Astrocyte (in vitro differentiated cells and primary cell): ENCODE results near the gene IKZF5. TPM values are rescaled to one million over a fixed set of nuclear protein-coding genes. Genes with fewer than 3 reads are reported as not detected.

ENCODE experiments used
- DNase-seq: peaks from one replicate; pipeline ENCODE4 v3.0.0-alpha.2; 2010; ENCODE audit warnings: low read depth
- FAIRE-seq: peaks from 2 replicates; lab custom pipeline; 2011; peaks lifted over from hg19 to GRCh38; lab: Jason Lieb, UNC
- H2AFZ ChIP-seq: 2 replicates; pipeline ENCODE4 v1.6.0; 2012; ENCODE audit warnings: low read depth, low read length, inconsistent platforms
- H3K27ac ChIP-seq: 2 replicates; pipeline ENCODE4 v1.5.1; 2011; ENCODE audit warnings: low read depth, low read length, inconsistent platforms
- H3K27me3 ChIP-seq: 2 replicates; pipeline ENCODE4 v1.6.0; 2011; ENCODE audit warnings: low read length, inconsistent platforms; ENCODE audit not compliant: insufficient read depth
- H3K36me3 ChIP-seq: 2 replicates; pipeline ENCODE4 v1.5.1; 2011; ENCODE audit warnings: low read length, inconsistent platforms; ENCODE audit not compliant: insufficient read depth
- H3K4me1 ChIP-seq: 2 replicates; pipeline ENCODE4 v1.5.1; 2011; ENCODE audit warnings: low read length, inconsistent platforms; ENCODE audit not compliant: insufficient read depth
- H3K4me2 ChIP-seq: 2 replicates; pipeline ENCODE4 v1.6.0; 2012; ENCODE audit warnings: low read length, inconsistent platforms
- H3K4me3 ChIP-seq: 2 replicates; pipeline ENCODE4 v1.5.1; 2011; ENCODE audit warnings: low read depth, mild to moderate bottlenecking, low read length, inconsistent platforms; ENCODE audit not compliant: insufficient read depth
- H3K79me2 ChIP-seq: 2 replicates; pipeline ENCODE4 v1.6.0; 2012; ENCODE audit warnings: mild to moderate bottlenecking, low read length, inconsistent platforms; ENCODE audit not compliant: insufficient read depth
- H3K9ac ChIP-seq: 2 replicates; pipeline ENCODE4 v1.6.0; 2012; ENCODE audit warnings: mild to moderate bottlenecking, low read length, inconsistent platforms
- H3K9me3 ChIP-seq: 2 replicates; pipeline ENCODE4 v1.5.1; 2012; ENCODE audit warnings: low read depth, mild to moderate bottlenecking, low read length, inconsistent platforms; ENCODE audit not compliant: insufficient read depth
- H4K20me1 ChIP-seq: 2 replicates; pipeline ENCODE4 v1.6.0; 2012; ENCODE audit warnings: low read length, inconsistent platforms; ENCODE audit not compliant: insufficient read depth
- H3K27ac Mint-ChIP-seq: one replicate; pipeline ENCODE4 v1.8.0; 2021; ENCODE audit warnings: mild to moderate bottlenecking, mixed read lengths; ENCODE audit not compliant: unreplicated experiment
- H3K27me3 Mint-ChIP-seq: one replicate; pipeline ENCODE4 v1.8.0; 2021; ENCODE audit warnings: low read depth, mixed read lengths; ENCODE audit not compliant: unreplicated experiment
- H3K36me3 Mint-ChIP-seq: one replicate; pipeline ENCODE4 v1.8.0; 2021; ENCODE audit warnings: low read depth, mixed read lengths; ENCODE audit not compliant: unreplicated experiment
- H3K4me1 Mint-ChIP-seq: one replicate; pipeline ENCODE4 v1.8.0; 2021; ENCODE audit warnings: low read depth, mixed read lengths; ENCODE audit not compliant: unreplicated experiment
- H3K4me3 Mint-ChIP-seq: one replicate; pipeline ENCODE4 v1.8.0; 2021; ENCODE audit warnings: mild to moderate bottlenecking, moderate library complexity, mixed read lengths; ENCODE audit not compliant: unreplicated experiment
- H3K9me3 Mint-ChIP-seq: one replicate; pipeline ENCODE4 v1.8.0; 2021; ENCODE audit warnings: mild to moderate bottlenecking, mixed read lengths; ENCODE audit not compliant: unreplicated experiment
- EZH2 ChIP-seq: IDR thresholded peaks from 2 replicates; pipeline ENCODE4 v1.6.1; 2012; ENCODE audit warnings: mild to moderate bottlenecking, low read length, inconsistent platforms; ENCODE audit not compliant: insufficient read depth
- total RNA-seq: library from RNA; stranded (reverse); gene quantifications from 2 replicates; pipeline ENCODE4 v1.2.1, GENCODE V29; 2021
- TF ChIP-seq, protein P1 (sequence below): IDR thresholded peaks from 2 replicates; pipeline ENCODE4 v1.5.1; 2011; ENCODE audit warnings: low read depth, mild to moderate bottlenecking, inconsistent platforms, low read length, moderate library complexity; ENCODE audit not compliant: insufficient read depth

The IKZF5 gene
- total RNA-seq, 1 donor from 2014 or later: 10.8 TPM

DNA sequence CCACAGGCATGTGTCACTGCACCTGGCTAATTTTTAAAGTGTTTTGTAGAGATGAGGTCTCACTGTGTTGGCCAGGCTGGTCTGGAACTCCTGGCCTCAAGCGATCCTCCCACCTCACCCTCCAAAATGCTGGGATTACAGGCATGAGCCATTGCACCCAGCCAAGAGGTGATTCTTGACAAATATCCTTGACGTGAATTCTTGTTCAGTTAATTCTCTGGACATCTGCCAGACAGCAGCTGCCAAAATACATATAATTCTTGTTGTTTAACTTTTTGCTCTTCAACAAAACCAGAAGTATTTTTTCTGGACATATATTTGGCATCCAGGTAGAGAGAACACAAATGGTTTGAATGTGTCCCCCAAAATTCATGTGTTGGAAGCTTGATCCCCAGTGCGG lies 3.4 kb upstream of the IKZF5 start:
- Mint-ChIP-seq H3K27me3 (no peaks in the 10 kb centered on the region), H3K9me3 (peaks cover 3% of the 10 kb centered on the region), H3K36me3 (peaks cover 8% of the 10 kb centered on the region), H3K4me3 (no peak overlapping the region), H3K27ac (no peak overlapping the region), H3K4me1 (peaks cover 3% of the 10 kb centered on the region)
- peaks cover 15% of the 10 kb centered on the region for H3K4me1 ChIP-seq
- H3K4me3 ChIP-seq: no peak overlapping the region
- TF ChIP-seq EZH2: no peak
- TF ChIP-seq, protein P1, sequence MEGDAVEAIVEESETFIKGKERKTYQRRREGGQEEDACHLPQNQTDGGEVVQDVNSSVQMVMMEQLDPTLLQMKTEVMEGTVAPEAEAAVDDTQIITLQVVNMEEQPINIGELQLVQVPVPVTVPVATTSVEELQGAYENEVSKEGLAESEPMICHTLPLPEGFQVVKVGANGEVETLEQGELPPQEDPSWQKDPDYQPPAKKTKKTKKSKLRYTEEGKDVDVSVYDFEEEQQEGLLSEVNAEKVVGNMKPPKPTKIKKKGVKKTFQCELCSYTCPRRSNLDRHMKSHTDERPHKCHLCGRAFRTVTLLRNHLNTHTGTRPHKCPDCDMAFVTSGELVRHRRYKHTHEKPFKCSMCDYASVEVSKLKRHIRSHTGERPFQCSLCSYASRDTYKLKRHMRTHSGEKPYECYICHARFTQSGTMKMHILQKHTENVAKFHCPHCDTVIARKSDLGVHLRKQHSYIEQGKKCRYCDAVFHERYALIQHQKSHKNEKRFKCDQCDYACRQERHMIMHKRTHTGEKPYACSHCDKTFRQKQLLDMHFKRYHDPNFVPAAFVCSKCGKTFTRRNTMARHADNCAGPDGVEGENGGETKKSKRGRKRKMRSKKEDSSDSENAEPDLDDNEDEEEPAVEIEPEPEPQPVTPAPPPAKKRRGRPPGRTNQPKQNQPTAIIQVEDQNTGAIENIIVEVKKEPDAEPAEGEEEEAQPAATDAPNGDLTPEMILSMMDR: no peak
- peaks cover 17% of the 10 kb centered on the region for H3K79me2 ChIP-seq
- H3K4me2 ChIP-seq: no peak overlapping the region
- no peaks in the 10 kb centered on the region for H3K36me3 ChIP-seq
- no peak overlapping the region for H2AFZ ChIP-seq
- H3K27me3 ChIP-seq: no peaks in the 10 kb centered on the region
- H3K9ac ChIP-seq: no peak overlapping the region
- no peak for FAIRE-seq
- no peak overlapping the region for H3K27ac ChIP-seq
- no peaks in the 10 kb centered on the region for H3K9me3 ChIP-seq
- H4K20me1 ChIP-seq: peaks cover 13% of the 10 kb centered on the region
- DNase-seq: no peak

DNA sequence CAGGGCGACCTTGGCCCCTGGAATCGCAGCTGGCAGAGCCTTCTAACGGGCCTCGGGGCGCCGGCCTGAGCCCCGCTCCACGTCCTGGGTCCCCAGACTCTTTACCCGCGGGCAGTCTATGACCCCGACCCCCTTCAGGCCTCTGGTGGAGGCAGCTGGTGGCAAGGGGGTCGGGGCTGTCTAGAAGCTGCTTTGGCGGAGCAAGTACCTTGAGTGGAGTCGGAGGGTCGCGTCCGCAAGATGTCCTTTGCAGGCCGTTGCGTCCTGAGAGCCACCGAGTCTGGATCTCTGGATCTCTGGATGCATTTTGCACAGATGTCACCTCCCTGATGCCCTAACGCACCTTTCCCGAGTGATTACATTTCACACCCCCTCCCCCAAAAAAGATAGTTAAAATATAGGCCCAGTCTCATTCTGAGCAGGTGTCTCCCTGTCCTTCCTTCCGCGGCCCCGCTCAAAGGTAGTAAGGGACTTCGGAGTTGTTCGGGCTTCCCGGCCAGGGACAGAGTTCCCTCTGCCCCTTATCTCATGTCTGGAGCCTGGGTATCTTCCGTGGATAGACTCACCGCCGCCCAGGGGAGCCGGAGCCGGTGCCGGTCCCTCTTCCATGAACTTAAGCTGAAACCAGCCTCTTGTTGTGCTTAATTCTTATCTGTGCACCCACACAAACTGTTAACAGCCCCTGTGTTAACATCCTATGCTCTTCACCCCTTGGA lies 668 bp upstream of the IKZF5 start:
- H3K36me3 ChIP-seq: no peaks in the 10 kb centered on the region
- Mint-ChIP-seq H3K27ac (no peak overlapping the region), H3K9me3 (peaks cover under 1% of the 10 kb centered on the region), H3K4me1 (peaks cover 7% of the 10 kb centered on the region), H3K27me3 (no peaks in the 10 kb centered on the region), H3K4me3 (peak overlapping the region; percentile 98), H3K36me3 (peaks cover 8% of the 10 kb centered on the region)
- H3K27ac ChIP-seq: no peak overlapping the region
- peak overlapping the region; percentile 98 for H3K9ac ChIP-seq
- FAIRE-seq: no peak
- no peak for TF ChIP-seq EZH2
- TF ChIP-seq, protein P1: no peak
- H3K79me2 ChIP-seq: peaks cover 44% of the 10 kb centered on the region
- no peaks in the 10 kb centered on the region for H3K9me3 ChIP-seq
- H2AFZ ChIP-seq: peak overlapping the region; percentile 88
- peak overlapping the region; percentile 85 for H3K4me3 ChIP-seq
- H3K4me1 ChIP-seq: peaks cover 15% of the 10 kb centered on the region
- H3K4me2 ChIP-seq: peak overlapping the region; percentile 100
- DNase-seq: no peak
- H3K27me3 ChIP-seq: no peaks in the 10 kb centered on the region
- H4K20me1 ChIP-seq: peaks cover 36% of the 10 kb centered on the region
